HFFc6 (cell line): ENCODE results near the gene NOC3L. TPM values are rescaled to one million over a fixed set of nuclear protein-coding genes. Genes with fewer than 3 reads are reported as not detected.

Experiments
- DNase-seq: peaks from one replicate; pipeline ENCODE4 v3.0.0-alpha.2; 2018
- H3K27ac Mint-ChIP-seq: 2 replicates; pipeline ENCODE4 v1.8.0; 2020; ENCODE audit warnings: mild to moderate bottlenecking, mixed read lengths
- H3K27me3 Mint-ChIP-seq: 2 replicates; pipeline ENCODE4 v1.8.0; 2021; ENCODE audit warnings: mild to moderate bottlenecking, moderate library complexity, mixed read lengths; ENCODE audit not compliant: insufficient read depth
- H3K36me3 Mint-ChIP-seq: 2 replicates; pipeline ENCODE4 v1.8.0; 2021; ENCODE audit warnings: low read depth, mixed read lengths
- H3K4me1 Mint-ChIP-seq: 2 replicates; pipeline ENCODE4 v1.8.0; 2020; ENCODE audit warnings: low read depth, mixed read lengths
- H3K4me3 Mint-ChIP-seq: 2 replicates; pipeline ENCODE4 v1.8.0; 2020; ENCODE audit warnings: mild to moderate bottlenecking, moderate library complexity, mixed read lengths
- H3K9me3 Mint-ChIP-seq: 2 replicates; pipeline ENCODE4 v1.8.0; 2020; ENCODE audit warnings: mild to moderate bottlenecking, mixed read lengths
- total RNA-seq, 6 experiments: library from RNA; stranded (reverse); fragmentation: NEBNext Ultra II Directional; extraction: Animal tissue kit (Norgen Biotek cat#: 25700); gene quantifications; 2 replicates in 1 of 6; 3 replicates in 5 of 6; pipeline ENCODE4 v1.2.3, GENCODE V29; 2021
- TF ChIP-seq, protein P1 (sequence below): fragments of 200-600 bp; sonication (generic); IDR thresholded peaks from 2 replicates; pipeline ENCODE4 v1.5.0; 2021; ENCODE audit warnings: antibody characterized with exemption, mild to moderate bottlenecking

Gene NOC3L
- total RNA-seq, 6 experiments from 2014 or later, result 21.6 to 29.1 (median 25.3) TPM

DNA sequence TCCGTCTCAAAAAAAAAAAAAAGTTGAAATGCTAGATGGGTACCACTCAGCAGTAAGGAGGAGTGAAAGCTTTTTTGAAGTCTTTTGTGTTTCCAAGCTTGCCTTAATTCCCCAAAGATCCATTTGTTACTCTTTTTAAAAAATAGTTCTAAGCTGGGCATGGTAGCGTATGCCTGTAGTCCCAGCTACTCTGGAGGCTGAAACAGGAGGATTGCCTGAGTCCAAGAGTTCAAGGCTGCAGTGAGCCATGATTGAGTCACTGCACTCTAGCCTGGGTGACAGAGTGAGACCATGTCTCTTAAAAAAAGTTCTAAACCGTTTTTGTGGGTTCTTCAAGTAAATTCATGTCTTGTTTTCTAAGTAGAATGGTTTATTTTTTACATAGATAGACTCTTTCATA, 44.9 kb upstream of the NOC3L start:
- H3K4me3 Mint-ChIP-seq, result no peak overlapping the region
- DNase-seq, result no peak
- peaks cover 49% of the 10 kb centered on the region for H3K4me1 Mint-ChIP-seq
- TF ChIP-seq, protein P1, sequence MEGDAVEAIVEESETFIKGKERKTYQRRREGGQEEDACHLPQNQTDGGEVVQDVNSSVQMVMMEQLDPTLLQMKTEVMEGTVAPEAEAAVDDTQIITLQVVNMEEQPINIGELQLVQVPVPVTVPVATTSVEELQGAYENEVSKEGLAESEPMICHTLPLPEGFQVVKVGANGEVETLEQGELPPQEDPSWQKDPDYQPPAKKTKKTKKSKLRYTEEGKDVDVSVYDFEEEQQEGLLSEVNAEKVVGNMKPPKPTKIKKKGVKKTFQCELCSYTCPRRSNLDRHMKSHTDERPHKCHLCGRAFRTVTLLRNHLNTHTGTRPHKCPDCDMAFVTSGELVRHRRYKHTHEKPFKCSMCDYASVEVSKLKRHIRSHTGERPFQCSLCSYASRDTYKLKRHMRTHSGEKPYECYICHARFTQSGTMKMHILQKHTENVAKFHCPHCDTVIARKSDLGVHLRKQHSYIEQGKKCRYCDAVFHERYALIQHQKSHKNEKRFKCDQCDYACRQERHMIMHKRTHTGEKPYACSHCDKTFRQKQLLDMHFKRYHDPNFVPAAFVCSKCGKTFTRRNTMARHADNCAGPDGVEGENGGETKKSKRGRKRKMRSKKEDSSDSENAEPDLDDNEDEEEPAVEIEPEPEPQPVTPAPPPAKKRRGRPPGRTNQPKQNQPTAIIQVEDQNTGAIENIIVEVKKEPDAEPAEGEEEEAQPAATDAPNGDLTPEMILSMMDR, result no peak
- H3K27me3 Mint-ChIP-seq, result no peaks in the 10 kb centered on the region
- H3K9me3 Mint-ChIP-seq, result no peaks in the 10 kb centered on the region
- no peaks in the 10 kb centered on the region for H3K36me3 Mint-ChIP-seq
- no peak overlapping the region for H3K27ac Mint-ChIP-seq

DNA sequence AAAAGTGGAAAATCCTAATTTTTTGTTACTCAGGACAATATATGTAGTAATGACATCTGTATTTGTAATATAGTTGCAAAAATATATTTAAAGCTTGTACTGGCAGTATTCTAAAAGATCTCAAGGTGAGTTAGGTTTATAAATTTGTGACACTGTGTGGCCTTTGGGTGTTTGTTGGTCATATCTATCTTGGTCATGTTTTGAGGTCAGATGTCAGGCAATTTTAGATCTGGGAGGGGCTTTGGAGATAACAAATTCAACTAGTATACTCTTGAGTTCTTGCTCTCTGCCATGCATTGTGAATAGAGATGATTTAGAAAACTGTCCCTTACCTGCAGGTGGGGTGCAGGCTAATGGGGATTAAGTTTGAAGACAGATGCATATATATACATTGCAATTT, 42.7 kb upstream of the NOC3L start:
- Mint-ChIP-seq H3K36me3 (no peaks in the 10 kb centered on the region; the same call in 1 of the 2 replicates), H3K9me3 (no peaks in the 10 kb centered on the region), H3K27me3 (no peaks in the 10 kb centered on the region), H3K4me1 (peaks cover 37% of the 10 kb centered on the region), H3K27ac (no peak overlapping the region), H3K4me3 (0 out of 2 replicates have a peak overlapping the region, but pooled peaks have one; percentile 0)
- DNase-seq, result no peak
- TF ChIP-seq, protein P1, result no peak

DNA sequence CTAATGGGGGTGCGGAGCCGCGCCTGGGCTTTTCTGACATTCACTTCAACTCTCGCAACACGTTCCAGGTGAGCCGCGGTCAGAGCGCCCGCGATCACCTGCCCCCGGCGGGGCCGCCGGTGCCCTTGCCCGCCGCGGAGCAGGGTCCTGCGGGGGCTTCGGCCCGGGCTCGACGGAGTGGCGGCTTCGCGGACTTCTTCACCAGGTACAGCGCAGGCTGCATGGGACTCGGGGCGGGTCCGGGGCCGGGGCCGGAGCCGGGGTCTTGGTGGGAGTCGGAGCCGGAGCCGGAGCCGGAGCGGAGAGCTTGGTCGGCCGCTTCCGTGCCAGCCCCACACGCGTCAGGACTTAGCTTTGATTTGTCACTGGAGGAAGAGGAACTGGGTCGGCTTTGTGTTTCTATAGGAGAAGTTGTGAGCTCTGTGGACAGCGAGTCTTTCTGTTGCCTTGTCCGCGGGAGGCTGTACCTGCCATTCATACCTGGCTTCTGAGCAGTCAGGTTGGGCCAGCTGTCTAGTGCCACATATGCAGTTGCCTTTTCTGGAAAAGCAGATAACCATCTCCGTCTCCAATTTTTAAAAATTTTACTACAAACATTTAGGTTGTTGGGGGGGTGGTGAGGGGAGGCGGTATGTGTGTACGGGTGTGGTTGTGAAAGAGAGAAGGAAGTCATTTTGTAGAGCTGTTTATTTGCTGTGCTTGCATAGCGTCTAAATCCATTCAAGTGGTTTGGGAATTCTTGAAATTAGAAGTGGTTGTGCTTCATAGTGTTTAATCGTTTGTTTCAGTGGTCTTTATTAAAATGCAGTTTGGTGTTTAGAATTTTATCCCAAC, 40.9 kb upstream of the NOC3L start:
- Mint-ChIP-seq H3K36me3 (no peaks in the 10 kb centered on the region; the same call in 1 of the 2 replicates), H3K27ac (peak overlapping the region; percentile 89), H3K27me3 (no peaks in the 10 kb centered on the region)

DNA sequence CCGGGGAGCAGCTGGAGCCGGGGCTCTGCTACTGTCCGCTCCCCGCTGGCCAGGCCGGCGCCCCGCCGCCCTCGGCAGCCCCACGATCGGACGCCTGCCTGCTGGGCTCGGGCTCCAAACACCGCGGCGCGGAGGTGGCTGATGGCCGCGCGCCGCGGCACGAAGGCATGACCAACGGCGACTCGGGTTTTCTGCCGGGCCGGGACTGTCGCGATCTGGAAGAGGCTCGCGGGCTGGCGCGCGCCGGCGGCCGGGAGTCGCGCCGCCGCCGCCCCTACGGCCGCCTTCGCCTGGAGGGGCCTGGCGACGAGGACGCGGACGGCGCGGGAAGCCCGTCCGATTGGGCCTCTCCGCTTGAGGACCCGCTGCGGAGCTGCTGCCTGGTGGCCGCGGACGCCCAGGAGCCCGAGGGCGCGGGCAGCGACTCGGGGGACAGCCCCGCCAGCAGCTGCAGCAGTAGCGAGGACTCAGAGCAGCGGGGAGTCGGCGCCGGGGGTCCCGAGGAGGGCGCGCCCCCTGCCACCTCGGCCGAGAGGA, 40.2 kb upstream of the NOC3L start:
- peak overlapping the region; percentile 98 for H3K4me3 Mint-ChIP-seq
- H3K4me1 Mint-ChIP-seq, result peaks cover 36% of the 10 kb centered on the region
- no peaks in the 10 kb centered on the region; the same call in 1 of the 2 replicates for H3K36me3 Mint-ChIP-seq
- DNase-seq, result no peak
- no peaks in the 10 kb centered on the region for H3K9me3 Mint-ChIP-seq
- H3K27ac Mint-ChIP-seq, result no peak overlapping the region
- no peaks in the 10 kb centered on the region for H3K27me3 Mint-ChIP-seq
- TF ChIP-seq, protein P1, result no peak

More for the DNA sequence above, 40.9 kb upstream of the NOC3L start:
- no peaks in the 10 kb centered on the region for H3K9me3 Mint-ChIP-seq
- H3K4me1 Mint-ChIP-seq, result peaks cover 33% of the 10 kb centered on the region
- peak overlapping the region; percentile 98 for H3K4me3 Mint-ChIP-seq
- DNase-seq, result peak; percentile 71
- TF ChIP-seq, protein P1, result no peak

DNA sequence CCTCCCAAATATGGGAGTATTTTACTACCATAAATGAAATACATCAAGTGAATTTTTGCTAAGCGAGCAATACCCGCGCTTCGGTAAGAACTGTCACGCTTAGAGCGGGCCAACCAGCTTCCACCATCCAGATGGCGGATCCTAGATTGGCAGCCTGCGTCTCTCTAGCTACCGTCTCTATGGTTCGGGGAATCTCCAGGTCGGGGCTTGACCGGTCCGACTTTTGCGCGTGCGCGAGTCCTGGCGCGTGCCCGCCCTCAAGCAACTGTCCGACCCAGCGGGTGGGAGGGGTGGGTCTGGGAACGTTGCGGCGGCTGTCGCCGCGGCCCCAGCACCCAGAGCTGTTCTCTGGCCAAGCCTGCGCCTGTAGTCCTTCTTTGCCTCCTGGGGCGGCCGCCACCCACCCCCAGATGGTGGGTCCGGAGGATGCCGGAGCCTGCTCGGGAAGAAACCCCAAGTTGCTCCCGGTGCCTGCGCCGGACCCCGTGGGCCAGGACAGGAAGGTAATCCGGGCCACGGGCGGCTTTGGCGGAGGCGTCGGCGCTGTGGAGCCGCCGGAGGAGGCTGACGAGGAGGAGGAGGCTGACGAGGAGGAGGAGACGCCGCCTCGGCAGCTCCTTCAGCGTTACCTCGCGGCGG, 39.6 kb upstream of the NOC3L start, which contains the start of gene TBC1D12:
TSS of gene TBC1D12 (plus strand) at position 338 of the 639 bp plus-strand sequence. CDS start at position 411, 73 bp downstream.
- Mint-ChIP-seq H3K27me3 (no peaks in the 10 kb centered on the region), H3K27ac (peak within 1 kb of the TSS; percentile 69), H3K4me3 (peak within 1 kb of the TSS; percentile 98), H3K9me3 (no peaks in the 10 kb centered on the region), H3K4me1 (peaks cover 42% of the 10 kb centered on the region), H3K36me3 (no peaks in the 10 kb centered on the region; the same call in 1 of the 2 replicates)
- TF ChIP-seq, protein P1, result no peak
- peak; percentile 96 for DNase-seq
